ENCODE measurements around the gene UPK2. TPM values are rescaled to one million over a fixed set of nuclear protein-coding genes. Genes with fewer than 3 reads are reported as not detected.
A peak's percentile ranks its signal among the peaks of the same experiment; 100 is the strongest.
"Not testable (repeated sequence)": the region's sequence is repeated elsewhere in the genome, so short reads cannot be mapped to it uniquely, and the experiment has no call there.

The UPK2 gene
- total RNA-seq, 1 experiment from 2014 or later = not detected

DNA sequence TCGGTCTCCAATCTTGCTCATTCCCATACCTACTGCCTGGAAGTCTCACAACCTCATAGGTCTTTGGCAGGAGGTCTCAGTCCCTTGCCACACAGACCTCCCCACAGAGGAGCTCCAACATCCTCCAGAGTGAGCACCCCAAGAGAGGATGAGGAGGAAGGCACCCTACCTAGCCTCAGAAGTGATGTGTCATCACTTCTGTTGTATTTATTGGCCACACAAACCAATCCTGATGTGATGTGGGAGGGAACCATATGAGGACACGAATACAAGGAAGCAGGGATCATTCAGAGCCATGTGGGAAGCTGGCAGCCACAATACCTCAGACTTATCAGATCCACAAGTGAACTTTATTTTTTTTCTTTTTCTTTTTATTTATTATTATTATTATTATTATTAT is 9.0 kb upstream of the UPK2 start:
- no peak overlapping the region for H3K4me3 Mint-ChIP-seq
- no peaks in the 10 kb centered on the region for H3K36me3 Mint-ChIP-seq
- ChIA-PET CTCF (interaction anchor here (1.6 to 2.1 kb wide), 2 partner anchors 17 to 257 kb away, joined by 4 to 17 read pairs; no protein-coding TSS in a partner anchor), POLR2A (no interaction called here)
- no peaks in the 10 kb centered on the region for H3K9me3 Mint-ChIP-seq
- ATAC-seq (no peak), DNase-seq (ENCODE audit: low spot score) (no peak)
- TF ChIP-seq ZNF423 (CRISPR knock-in tag; IDR thresholded peaks at IDR 0.05) (no peak), JUN (CRISPR knock-in tag; IDR thresholded peaks at IDR 0.05) (no peak), ZNF416 (CRISPR knock-in tag; IDR thresholded peaks at IDR 0.05) (no peak), PREB (CRISPR knock-in tag; IDR thresholded peaks at IDR 0.05; ENCODE audit: borderline replicate concordance) (no peak), NR2C2 (CRISPR knock-in tag; IDR thresholded peaks at IDR 0.05) (no peak)
- no peaks in the 10 kb centered on the region for H3K4me1 Mint-ChIP-seq
- peaks cover 17% of the 10 kb centered on the region for H3K27me3 Mint-ChIP-seq (ENCODE audit: low read depth)
- H3K27ac Mint-ChIP-seq = no peak overlapping the region

GRCh38 chr11:118948000-118948399 is 8.1 kb upstream of the UPK2 start:
- no peak for ATAC-seq
- ChIA-PET POLR2A (no interaction called here), CTCF (interaction anchor here (1.0 to 2.1 kb wide), 4 partner anchors 9 to 258 kb away, joined by 3 to 17 read pairs (median 4); partner anchors contain the start of genes BCL9L and UPK2)
- Mint-ChIP-seq H3K4me1 (no peaks in the 10 kb centered on the region), H3K9me3 (no peaks in the 10 kb centered on the region), H3K4me3 (no peak overlapping the region), H3K27me3 (ENCODE audit: low read depth) (peaks cover 22% of the 10 kb centered on the region), H3K27ac (no peak overlapping the region), H3K36me3 (no peaks in the 10 kb centered on the region)
- TF ChIP-seq STAT6 (CRISPR knock-in tag; conservative IDR thresholded peaks at IDR 0.05; ENCODE audit: low read depth) (no peak), ESRRA (CRISPR knock-in tag; IDR thresholded peaks at IDR 0.05; ENCODE audit: borderline replicate concordance) (no peak)
- no peak for DNase-seq (ENCODE audit: low spot score)

GRCh38 chr11:118953265-118953664 is 2.8 kb upstream of the UPK2 start:
- H3K9me3 Mint-ChIP-seq = no peaks in the 10 kb centered on the region

GRCh38 chr11:118953976-118954375 is 2.1 kb upstream of the UPK2 start:
- H3K9me3 Mint-ChIP-seq; POLR2A ChIA-PET; H3K4me3 Mint-ChIP-seq; H3K27ac Mint-ChIP-seq; H3K36me3 Mint-ChIP-seq; DNase-seq (ENCODE audit: low spot score); ATAC-seq: not testable (repeated sequence)
- CTCF ChIA-PET = interaction anchor here (0.7 to 2.2 kb wide), 6 partner anchors 22 to 264 kb away, joined by 3 to 16 read pairs (median 4); no protein-coding TSS in a partner anchor
- H3K4me1 Mint-ChIP-seq = peaks cover 14% of the 10 kb centered on the region
- peaks cover 21% of the 10 kb centered on the region for H3K27me3 Mint-ChIP-seq (ENCODE audit: low read depth)

More at GRCh38 chr11:118953265-118953664, 2.8 kb upstream of the UPK2 start:
- Mint-ChIP-seq H3K36me3 (no peaks in the 10 kb centered on the region), H3K27ac (no peak overlapping the region), H3K4me3 (no peak overlapping the region), H3K27me3 (ENCODE audit: low read depth) (peaks cover 21% of the 10 kb centered on the region), H3K4me1 (peaks cover 14% of the 10 kb centered on the region)
- ATAC-seq = peak; percentile 36
- peak; percentile 73 for DNase-seq (ENCODE audit: low spot score)
- ChIA-PET CTCF (interaction anchor here (0.6 to 2.2 kb wide), 9 partner anchors 22 to 294 kb away, joined by 3 to 16 read pairs (median 4); partner anchors contain the start of gene BCL9L), POLR2A (no interaction called here)
- no peak for TF ChIP-seq ATF1 (CRISPR knock-in tag; IDR thresholded peaks at IDR 0.05)
- no peak for TF ChIP-seq ZNF219 (CRISPR knock-in tag; IDR thresholded peaks at IDR 0.05; ENCODE audit: borderline replicate concordance)
- TF ChIP-seq, protein P1, sequence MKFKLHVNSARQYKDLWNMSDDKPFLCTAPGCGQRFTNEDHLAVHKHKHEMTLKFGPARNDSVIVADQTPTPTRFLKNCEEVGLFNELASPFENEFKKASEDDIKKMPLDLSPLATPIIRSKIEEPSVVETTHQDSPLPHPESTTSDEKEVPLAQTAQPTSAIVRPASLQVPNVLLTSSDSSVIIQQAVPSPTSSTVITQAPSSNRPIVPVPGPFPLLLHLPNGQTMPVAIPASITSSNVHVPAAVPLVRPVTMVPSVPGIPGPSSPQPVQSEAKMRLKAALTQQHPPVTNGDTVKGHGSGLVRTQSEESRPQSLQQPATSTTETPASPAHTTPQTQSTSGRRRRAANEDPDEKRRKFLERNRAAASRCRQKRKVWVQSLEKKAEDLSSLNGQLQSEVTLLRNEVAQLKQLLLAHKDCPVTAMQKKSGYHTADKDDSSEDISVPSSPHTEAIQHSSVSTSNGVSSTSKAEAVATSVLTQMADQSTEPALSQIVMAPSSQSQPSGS (CRISPR knock-in tag; IDR thresholded peaks at IDR 0.05; ENCODE audit: borderline replicate concordance, low read depth) = no peak
- TF ChIP-seq NR2C2 (CRISPR knock-in tag; IDR thresholded peaks at IDR 0.05) = no peak
- TF ChIP-seq ELF4 (CRISPR knock-in tag; IDR thresholded peaks at IDR 0.05; ENCODE audit: low read depth) = no peak
- no peak for TF ChIP-seq ESRRA (CRISPR knock-in tag; IDR thresholded peaks at IDR 0.05; ENCODE audit: borderline replicate concordance)
- TF ChIP-seq ERG (CRISPR knock-in tag; IDR thresholded peaks at IDR 0.05) = no peak
- no peak for TF ChIP-seq TP53 (CRISPR knock-in tag; IDR thresholded peaks at IDR 0.05)
- no peak for TF ChIP-seq MLX (CRISPR knock-in tag; IDR thresholded peaks at IDR 0.05)
